PC-3 (cell line): ENCODE results near the gene CERT1.
"Not testable (repeated sequence)": the region's sequence is repeated elsewhere in the genome, so short reads cannot be mapped to it uniquely, and the experiment has no call there.

Experiments
- CTCF ChIP-seq: fragments of 300-600 bp; sonication (generic); conservative IDR thresholded peaks from 2 replicates; pipeline ENCODE4 v1.5.1; 2017; ENCODE audit warnings: antibody characterized with exemption, low read depth, mild to moderate bottlenecking, low read length
- EZH2 ChIP-seq: fragments of 300-600 bp; sonication (generic); IDR thresholded peaks from one replicate; pipeline ENCODE4 v1.6.1; 2017; ENCODE audit warnings: antibody characterized with exemption, mild to moderate bottlenecking, low read length; ENCODE audit not compliant: unreplicated experiment

- not testable (repeated sequence) for TF ChIP-seq CTCF, EZH2
Observed at GRCh38 chr5:75505112-75505511, 6.3 kb downstream of the CERT1 start.
